IMR-90 (cell line): ENCODE measurements around the gene S100A11.

Experiments
- CTCF ChIP-seq: conservative IDR thresholded peaks from 2 replicates; pipeline ENCODE4 v1.5.1; 2012; ENCODE audit warnings: mild to moderate bottlenecking, low read depth, low read length, improper control_type of control experiment
- MAZ ChIP-seq: IDR thresholded peaks from 2 replicates; pipeline ENCODE4 v1.6.1; 2012; ENCODE audit warnings: low read depth, mild to moderate bottlenecking, low read length, improper control_type of control experiment, moderate library complexity, borderline replicate concordance
- POLR2A ChIP-seq: IDR thresholded peaks from 2 replicates; pipeline ENCODE4 v1.6.1; 2012; ENCODE audit warnings: mild to moderate bottlenecking, low read depth, low read length
- RAD21 ChIP-seq: IDR thresholded peaks from 2 replicates; pipeline ENCODE4 v1.6.1; 2012; ENCODE audit warnings: low read length, improper control_type of control experiment

- no peak for TF ChIP-seq CTCF
- TF ChIP-seq POLR2A: no peak
- no peak for TF ChIP-seq MAZ
- TF ChIP-seq RAD21: no peak
These were observed 29.8 kb downstream of the S100A11 start for GRCh38 chr1:152007047-152007446.
